CD14-positive monocyte (primary cell): ENCODE data around the gene CPA4. TPM values are rescaled to one million over a fixed set of nuclear protein-coding genes. Genes with fewer than 3 reads are reported as not detected.

Source experiments
- DNase-seq, 3 donors: peaks; one replicate each; pipeline ENCODE4 v3.0.0-alpha.2; 2011 to 2022
- H2AFZ ChIP-seq: 2 replicates; pipeline ENCODE4 v1.6.0; 2012; ENCODE audit warnings: mild to moderate bottlenecking, low read depth, low read length, inconsistent platforms; ENCODE audit not compliant: insufficient read depth, poor library complexity, severe bottlenecking
- H3K27ac ChIP-seq, 2 donors: 1 replicate in 1 of 2; 2 replicates in 1 of 2; pipeline ENCODE4 v1.5.1; 2012 to 2013; ENCODE audit warnings: low read length in 2 of 2, control low read depth in 1 of 2, inconsistent platforms in 1 of 2, low read depth in 1 of 2, mild to moderate bottlenecking in 1 of 2
- H3K27me3 ChIP-seq, 2 donors: one replicate each; pipeline versions ENCODE4 v1.6.0 to v1.6.1; 2011 to 2013; ENCODE audit warnings: low read length in 2 of 2; ENCODE audit not compliant: control insufficient read depth in 2 of 2, insufficient read depth in 2 of 2
- H3K36me3 ChIP-seq, 2 donors: replicated peaks in 1 of 2; 1 replicate in 1 of 2; 2 replicates in 1 of 2; pipeline versions ENCODE4 v1.5.1 to v1.6.1; 2012 to 2013; ENCODE audit warnings: low read length in 2 of 2, control low read depth in 1 of 2, inconsistent platforms in 1 of 2, mild to moderate bottlenecking in 1 of 2; ENCODE audit not compliant: insufficient read depth in 2 of 2, control insufficient read depth in 1 of 2
- H3K4me1 ChIP-seq, 2 donors: 1 replicate in 1 of 2; 2 replicates in 1 of 2; pipeline versions ENCODE4 v1.5.1 to v1.6.1; 2012 to 2013; ENCODE audit warnings: low read length in 2 of 2, control low read depth in 1 of 2, inconsistent platforms in 1 of 2, mild to moderate bottlenecking in 1 of 2, moderate library complexity in 1 of 2; ENCODE audit not compliant: insufficient read depth in 2 of 2, control insufficient read depth in 1 of 2
- H3K4me2 ChIP-seq: replicated peaks from 2 replicates; pipeline ENCODE3; 2012; ENCODE audit warnings: low read length, moderate library complexity, mild to moderate bottlenecking; ENCODE audit not compliant: poor library complexity, severe bottlenecking; ENCODE audit errors: extremely low read depth
- H3K4me3 ChIP-seq, 3 experiments: fragments of 200-600 bp in 1 of 3; sonication (generic) in 1 of 3; replicated peaks in 1 of 3; 1 replicate in 2 of 3; 2 replicates in 1 of 3; pipeline ENCODE4 v1.5.1; 2011 to 2013; ENCODE audit warnings: low read length in 3 of 3, mild to moderate bottlenecking in 3 of 3, control low read depth in 2 of 3, low read depth in 2 of 3, inconsistent platforms in 1 of 3, moderate library complexity in 1 of 3
- H3K79me2 ChIP-seq: 2 replicates; pipeline ENCODE4 v1.6.0; 2012; ENCODE audit warnings: mild to moderate bottlenecking, control low read depth, inconsistent platforms, low read length, moderate library complexity; ENCODE audit not compliant: insufficient read depth
- H3K9ac ChIP-seq: 2 replicates; pipeline ENCODE4 v1.6.0; 2017; ENCODE audit warnings: low read length, mild to moderate bottlenecking; ENCODE audit not compliant: insufficient read depth, poor library complexity, severe bottlenecking
- H3K9me3 ChIP-seq, 2 donors: replicated peaks in 1 of 2; 1 replicate in 1 of 2; 2 replicates in 1 of 2; pipeline versions ENCODE4 v1.5.1 to v1.6.1; 2012 to 2013; ENCODE audit warnings: low read length in 2 of 2, control low read depth in 1 of 2; ENCODE audit not compliant: control insufficient read depth in 1 of 2, insufficient read depth in 1 of 2
- H4K20me1 ChIP-seq: 2 replicates; pipeline ENCODE4 v1.6.0; 2012; ENCODE audit warnings: mild to moderate bottlenecking, low read length, control low read depth, moderate library complexity; ENCODE audit not compliant: insufficient read depth
- H3K27ac Mint-ChIP-seq, 7 donors: one replicate each; pipeline ENCODE4 v1.8.0; 2020; ENCODE audit warnings: mild to moderate bottlenecking in 7 of 7, mixed read lengths in 7 of 7, moderate library complexity in 6 of 7, inconsistent platforms in 2 of 7
- H3K27me3 Mint-ChIP-seq, 3 donors: one replicate each; pipeline ENCODE4 v1.8.0; 2021 to 2022; ENCODE audit warnings: low read depth in 3 of 3, mild to moderate bottlenecking in 3 of 3, mixed read lengths in 3 of 3, moderate library complexity in 3 of 3, inconsistent platforms in 1 of 3
- H3K36me3 Mint-ChIP-seq, 2 donors: one replicate each; pipeline ENCODE4 v1.8.0; 2020; ENCODE audit warnings: mixed read lengths in 2 of 2, inconsistent platforms in 1 of 2, mild to moderate bottlenecking in 1 of 2
- H3K4me1 Mint-ChIP-seq: one replicate; pipeline ENCODE4 v1.8.0; 2020; ENCODE audit warnings: mild to moderate bottlenecking, mixed read lengths
- H3K4me3 Mint-ChIP-seq, 2 donors: one replicate each; pipeline ENCODE4 v1.8.0; 2020; ENCODE audit warnings: mild to moderate bottlenecking in 2 of 2, mixed read lengths in 2 of 2, moderate library complexity in 1 of 2
- H3K9me3 Mint-ChIP-seq, 7 donors: one replicate each; pipeline ENCODE4 v1.8.0; 2020 to 2022; ENCODE audit warnings: mixed read lengths in 7 of 7, mild to moderate bottlenecking in 6 of 7, moderate library complexity in 6 of 7, inconsistent platforms in 2 of 7
- CTCF ChIP-seq: fragments of 200-600 bp; IDR thresholded peaks from one replicate; pipeline ENCODE4 v1.8.0; 2022; ENCODE audit warnings: antibody characterized with exemption, mild to moderate bottlenecking
- WGBS: methylation state at CpG from one replicate; pipeline ENCODE4 v1.1.5; 2013; ENCODE audit warnings: missing lambda C conversion rate; ENCODE audit not compliant: insufficient coverage; 5-methylcytosine and 5-hydroxymethylcytosine counted together
- intact Hi-C, 2 donors: fragments of 100-400 bp; cut with micrococcal nuclease; formaldehyde crosslinking; loops; one replicate each; pipeline versions ENCODE4 v1.15.0 to v1.15.1; 2023
- polyA plus RNA-seq, 3 donors: library from polyadenylated mRNA; depleted of rRNA in 1 of 3; unstranded in 2 of 3; stranded (reverse) in 1 of 3; fragments of 300-500 nt in 2 of 3; fragments of >200 nt in 1 of 3; fragmentation: Illumina TruSeq in 2 of 3; gene quantifications; 1 replicate in 2 of 3; 2 replicates in 1 of 3; pipeline ENCODE4 v1.2.3, GENCODE V29; 2012 to 2021

The CPA4 gene
- polyA plus RNA-seq, 3 donors = not detected

- Mint-ChIP-seq H3K27ac (no peak overlapping the region), H3K36me3 (no peaks in the 10 kb centered on the region), H3K4me1 (peaks cover 7% of the 10 kb centered on the region), H3K4me3 (no peak overlapping the region), H3K9me3 (peaks cover 5 to 21% (median 12%) of the 10 kb centered on the region in 7 donors), H3K27me3 (peaks cover 2 to 4% (median 3%) of the 10 kb centered on the region in 3 donors)
- H3K9me3 ChIP-seq = peaks cover 14 to 16% of the 10 kb centered on the region in 2 donors
- no peak overlapping the region for H3K4me2 ChIP-seq
- no peaks in the 10 kb centered on the region for H3K27me3 ChIP-seq
- DNase-seq = no peak
- H3K79me2 ChIP-seq = no peaks in the 10 kb centered on the region
- no peak overlapping the region for H3K27ac ChIP-seq
- WGBS = 90% methylated on average over 4 of the region's 4 CpGs
- H3K4me3 ChIP-seq = no peak overlapping the region
- intact Hi-C loops = no loop called here
- TF ChIP-seq CTCF = no peak
- H2AFZ ChIP-seq = no peak overlapping the region
- no peaks in the 10 kb centered on the region for H3K36me3 ChIP-seq
- no peak overlapping the region for H3K9ac ChIP-seq
- H3K4me1 ChIP-seq = peaks cover 5 to 7% of the 10 kb centered on the region in 2 donors
- no peaks in the 10 kb centered on the region for H4K20me1 ChIP-seq
Observed at GRCh38 chr7:130364451-130364850, 71.5 kb downstream of the CPA4 start.

GRCh38 chr7:130365088-130365487 is 72.1 kb downstream of the CPA4 start:
- H3K27ac ChIP-seq = no peak overlapping the region
- no peak for DNase-seq
- no CpG with 5 or more reads among the region's 2 CpGs for WGBS
- no peak overlapping the region for H2AFZ ChIP-seq
- H4K20me1 ChIP-seq = no peaks in the 10 kb centered on the region
- no peak overlapping the region for H3K9ac ChIP-seq
- peaks cover 9 to 12% of the 10 kb centered on the region in 2 donors for H3K4me1 ChIP-seq
- no peak overlapping the region for H3K4me3 ChIP-seq
- Mint-ChIP-seq H3K36me3 (no peaks in the 10 kb centered on the region), H3K9me3 (peaks cover 2 to 15% (median 8%) of the 10 kb centered on the region in 7 donors), H3K4me1 (peaks cover 12% of the 10 kb centered on the region), H3K27ac (no peak overlapping the region), H3K4me3 (no peak overlapping the region), H3K27me3 (peaks cover 2 to 4% (median 3%) of the 10 kb centered on the region in 3 donors)
- no peaks in the 10 kb centered on the region for H3K36me3 ChIP-seq
- no peaks in the 10 kb centered on the region for H3K79me2 ChIP-seq
- no peak overlapping the region for H3K4me2 ChIP-seq
- intact Hi-C loops = no loop called here
- peaks cover 8 to 10% of the 10 kb centered on the region in 2 donors for H3K9me3 ChIP-seq
- TF ChIP-seq CTCF = no peak
- no peaks in the 10 kb centered on the region for H3K27me3 ChIP-seq
